Measurements from ENCODE around the gene AP4S1. TPM values are rescaled to one million over a fixed set of nuclear protein-coding genes. Genes with fewer than 3 reads are reported as not detected.

Gene AP4S1
- total RNA-seq, 1 donor from 2014 or later = 12.9 TPM

DNA sequence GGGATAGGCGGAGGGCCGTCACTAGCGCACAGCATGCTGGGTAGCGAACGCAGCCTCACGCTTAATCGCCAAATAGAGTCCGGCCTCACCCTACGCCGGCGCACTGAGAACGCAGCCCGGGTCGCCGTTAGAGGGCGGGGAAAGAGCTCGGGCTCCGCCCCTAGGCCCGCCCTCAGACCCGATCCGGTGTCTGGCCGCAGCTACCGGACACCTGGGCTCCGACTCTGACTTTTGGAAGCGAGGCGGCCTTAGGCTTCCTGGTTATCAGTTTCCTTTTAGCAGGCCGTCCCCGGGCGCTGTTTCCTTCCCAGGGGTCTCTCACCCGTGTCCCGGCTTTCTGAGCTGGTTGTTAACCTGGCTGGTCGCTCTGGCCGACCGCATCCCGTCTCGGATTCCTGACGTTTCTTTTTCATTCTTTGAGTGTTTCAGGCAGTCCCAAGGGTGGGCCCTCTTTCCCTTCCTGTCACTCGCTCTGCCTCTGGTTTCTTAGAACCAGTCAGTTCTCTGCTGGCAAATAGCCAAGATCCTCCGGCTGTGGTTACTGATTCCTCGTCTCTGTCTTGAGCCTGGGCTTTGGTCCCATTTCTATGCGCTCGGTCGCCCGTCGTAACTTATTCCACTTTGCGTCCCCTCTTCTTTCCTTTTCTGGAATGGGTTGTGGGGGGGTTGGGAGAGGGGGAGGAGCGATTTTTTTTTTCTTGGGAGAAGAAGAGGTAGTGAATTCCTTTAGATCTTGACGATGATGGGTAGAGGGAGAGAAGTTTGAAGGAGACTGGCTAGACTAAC is 1.2 kb downstream of the AP4S1 start:
- Mint-ChIP-seq H3K9me3 (ENCODE audit: low read depth) (peaks cover under 1% of the 10 kb centered on the region), H3K27me3 (no peaks in the 10 kb centered on the region), H3K4me1 (ENCODE audit: low read depth) (peaks cover 27% of the 10 kb centered on the region), H3K27ac (peak overlapping the region; percentile 98), H3K4me3 (ENCODE audit: low read depth) (peak overlapping the region; percentile 88), H3K36me3 (ENCODE audit: insufficient read depth) (peaks cover 5% of the 10 kb centered on the region)
- peak; percentile 92 for DNase-seq (ENCODE audit: low spot score, unreplicated experiment)
- TF ChIP-seq CTCF (IDR thresholded peaks at IDR 0.05; ENCODE audit: unreplicated experiment) = no peak

- no peak overlapping the region for H3K27ac Mint-ChIP-seq
- no peak overlapping the region for H3K4me3 Mint-ChIP-seq (ENCODE audit: low read depth)
- H3K27me3 Mint-ChIP-seq = no peaks in the 10 kb centered on the region
- peaks cover 26% of the 10 kb centered on the region for H3K4me1 Mint-ChIP-seq (ENCODE audit: low read depth)
- no peaks in the 10 kb centered on the region for H3K9me3 Mint-ChIP-seq (ENCODE audit: low read depth)
- no peak for DNase-seq (ENCODE audit: low spot score, unreplicated experiment)
- peaks cover 4% of the 10 kb centered on the region for H3K36me3 Mint-ChIP-seq (ENCODE audit: insufficient read depth)
- no peak for TF ChIP-seq CTCF (IDR thresholded peaks at IDR 0.05; ENCODE audit: unreplicated experiment)
Observed at GRCh38 chr14:31027847-31028246, 2.4 kb downstream of the AP4S1 start.

DNA sequence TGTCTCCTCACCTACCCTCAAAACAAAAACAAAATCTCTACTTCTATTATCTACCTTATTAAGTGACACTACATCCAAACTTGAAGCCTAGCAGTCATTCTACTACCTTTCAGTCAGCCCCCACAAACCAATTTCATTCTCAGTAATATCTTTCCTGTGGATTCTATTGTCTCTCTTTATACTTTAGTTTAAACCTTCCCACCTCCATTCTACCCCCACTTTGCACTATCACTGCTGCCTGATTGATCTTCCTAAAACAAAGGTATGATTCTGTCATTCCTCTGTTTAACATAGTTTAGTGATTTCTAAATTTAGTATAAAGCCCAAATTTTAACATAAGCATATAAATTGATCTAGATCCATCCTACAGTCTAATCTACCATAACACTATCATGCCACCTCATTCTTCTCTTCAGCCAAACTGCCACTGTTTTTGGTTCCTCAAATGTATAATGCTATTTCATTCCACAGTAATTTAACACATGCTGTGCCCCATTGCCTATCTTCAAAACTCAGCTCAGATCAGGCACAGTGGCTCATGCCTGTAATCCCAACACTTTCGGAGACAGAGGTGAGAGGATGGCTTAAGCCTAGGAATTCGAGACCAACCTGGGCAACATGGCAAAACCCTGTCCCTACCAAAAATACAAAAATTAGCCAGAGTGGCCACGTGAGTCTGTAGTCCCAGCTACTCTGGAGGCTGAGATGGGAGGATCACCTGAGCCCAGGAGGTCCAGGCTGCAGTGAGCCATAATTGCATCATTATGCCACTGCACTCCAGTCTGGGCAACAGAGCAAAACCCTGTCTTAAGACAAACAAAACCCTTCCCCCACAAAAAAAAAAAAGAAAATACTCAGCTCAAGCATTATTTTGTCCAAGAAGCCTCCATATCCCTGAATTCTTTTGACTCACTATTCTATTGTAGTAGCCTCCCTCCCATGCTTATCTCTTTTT is 3.8 kb downstream of the AP4S1 start:
- no peak overlapping the region for H3K27ac Mint-ChIP-seq
- peaks cover 3% of the 10 kb centered on the region for H3K36me3 Mint-ChIP-seq (ENCODE audit: insufficient read depth)
- no peaks in the 10 kb centered on the region for H3K9me3 Mint-ChIP-seq (ENCODE audit: low read depth)
- no peak for DNase-seq (ENCODE audit: low spot score, unreplicated experiment)
- peaks cover 26% of the 10 kb centered on the region for H3K4me1 Mint-ChIP-seq (ENCODE audit: low read depth)
- no peak overlapping the region for H3K4me3 Mint-ChIP-seq (ENCODE audit: low read depth)
- no peaks in the 10 kb centered on the region for H3K27me3 Mint-ChIP-seq
- TF ChIP-seq CTCF (IDR thresholded peaks at IDR 0.05; ENCODE audit: unreplicated experiment) = no peak

DNA sequence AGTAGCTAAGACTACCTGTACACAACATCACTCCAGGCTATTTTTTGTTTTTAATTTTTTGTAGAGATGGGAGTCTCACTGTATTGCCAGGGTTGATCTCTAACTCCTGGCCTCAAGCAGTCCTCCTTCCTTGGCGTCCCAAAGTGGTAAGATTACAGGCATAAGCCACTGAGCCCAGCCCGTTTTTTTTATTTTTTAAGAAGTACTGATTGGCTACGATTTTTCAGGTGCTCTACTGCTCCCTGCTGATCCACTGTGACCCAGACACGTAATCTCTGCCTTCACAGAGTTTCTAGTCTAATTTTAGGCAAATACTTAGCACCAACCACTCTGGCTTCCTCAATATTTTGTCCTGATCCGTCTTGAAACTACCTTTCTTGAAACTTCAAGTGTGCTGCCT is 5.0 kb downstream of the AP4S1 start:
- no peak overlapping the region for H3K4me3 Mint-ChIP-seq (ENCODE audit: low read depth)
- peak overlapping the region; percentile 17 for H3K27ac Mint-ChIP-seq
- no peak for TF ChIP-seq CTCF (IDR thresholded peaks at IDR 0.05; ENCODE audit: unreplicated experiment)
- H3K4me1 Mint-ChIP-seq (ENCODE audit: low read depth) = peaks cover 19% of the 10 kb centered on the region
- H3K36me3 Mint-ChIP-seq (ENCODE audit: insufficient read depth) = peaks cover 3% of the 10 kb centered on the region
- no peaks in the 10 kb centered on the region for H3K27me3 Mint-ChIP-seq
- DNase-seq (ENCODE audit: low spot score, unreplicated experiment) = no peak
- no peaks in the 10 kb centered on the region for H3K9me3 Mint-ChIP-seq (ENCODE audit: low read depth)

- Mint-ChIP-seq H3K27ac (no peak overlapping the region), H3K27me3 (no peaks in the 10 kb centered on the region), H3K4me1 (ENCODE audit: low read depth) (peaks cover 11% of the 10 kb centered on the region), H3K9me3 (ENCODE audit: low read depth) (no peaks in the 10 kb centered on the region), H3K36me3 (ENCODE audit: insufficient read depth) (peaks cover 5% of the 10 kb centered on the region), H3K4me3 (ENCODE audit: low read depth) (no peak overlapping the region)
- TF ChIP-seq CTCF (IDR thresholded peaks at IDR 0.05; ENCODE audit: unreplicated experiment) = no peak
- no peak for DNase-seq (ENCODE audit: low spot score, unreplicated experiment)
Observed at GRCh38 chr14:31036552-31036951, 11.1 kb downstream of the AP4S1 start.

Measured in progenitor cell of endocrine pancreas (in vitro differentiated cells).